ENCODE measurements around the gene ATPAF2. TPM values are rescaled to one million over a fixed set of nuclear protein-coding genes. Genes with fewer than 3 reads are reported as not detected.

The ATPAF2 gene
- polyA plus RNA-seq, 2 of the 4 experiments (the other 2 are of a cell fraction), result 20.0 to 21.4 TPM

- POLR2A ChIA-PET, result no interaction called here
- no peaks in the 10 kb centered on the region for H3K9me3 ChIP-seq
- DNase-seq (ENCODE audit: low read depth in 1 of 2, low spot score in 1 of 2), result no peak
- peaks cover 11% of the 10 kb centered on the region; the same call in 2 of the 3 replicates for H3K4me1 ChIP-seq
- no peak overlapping the region for H3K27ac ChIP-seq
- 90% methylated on average over 8 of the region's 8 CpGs for WGBS (ENCODE audit: missing lambda C conversion rate)
- H3K4me2 ChIP-seq, result no peak overlapping the region
- no peak overlapping the region for H3K4me3 ChIP-seq
- no peak for FAIRE-seq
- TF ChIP-seq HEYL (CRISPR knock-in tag; IDR thresholded peaks at IDR 0.05) (no peak), MAX (IDR thresholded peaks at IDR 0.05) (no peak), NPAS2 (CRISPR knock-in tag; IDR thresholded peaks at IDR 0.05; ENCODE audit: borderline replicate concordance) (no peak), MAFK (IDR thresholded peaks at IDR 0.05; ENCODE audit: partially characterized antibody) (no peak), RCOR1 (IDR thresholded peaks at IDR 0.05; ENCODE audit: low read depth, low read length) (no peak), FOSB (CRISPR knock-in tag; IDR thresholded peaks at IDR 0.05) (no peak), EHMT2 (IDR thresholded peaks at IDR 0.05; ENCODE audit: low read depth) (no peak), ZSCAN20 (CRISPR knock-in tag; IDR thresholded peaks at IDR 0.05) (no peak), RAD21 (conservative IDR thresholded peaks at IDR 0.05 in 1 of 2, IDR thresholded peaks at IDR 0.05 in 1 of 2) (no peak), PHF8 (IDR thresholded peaks at IDR 0.05; ENCODE audit: borderline replicate concordance, low read depth) (no peak)
- ATAC-seq, result no peak
- CTCF ChIA-PET, result interaction anchor here (0.6 to 2.9 kb wide), 12 partner anchors 10 to 369 kb away, joined by 3 to 25 read pairs (median 4); no protein-coding TSS in a partner anchor
These were observed 9.9 kb downstream of the ATPAF2 start for GRCh38 chr17:18028952-18029540.

GRCh38 chr17:18028114-18028951 is 10.6 kb downstream of the ATPAF2 start:
- Histone ChIP-seq H3K4me3 (no peak overlapping the region), H3K4me1 (peaks cover 11% of the 10 kb centered on the region; the same call in 2 of the 3 replicates), H3K27ac (no peak overlapping the region), H3K4me2 (no peak overlapping the region), H3K9me3 (no peaks in the 10 kb centered on the region)
- ATAC-seq (no peak), FAIRE-seq (no peak), DNase-seq (ENCODE audit: low read depth in 1 of 2, low spot score in 1 of 2) (no peak)
- WGBS (ENCODE audit: missing lambda C conversion rate), result 84% methylated on average over 11 of the region's 11 CpGs
- no peak for TF ChIP-seq FOXS1 (CRISPR knock-in tag; IDR thresholded peaks at IDR 0.05)
- no peak for TF ChIP-seq CHD2 (IDR thresholded peaks at IDR 0.05; ENCODE audit: low read length, partially characterized antibody)
- TF ChIP-seq TP53 (CRISPR knock-in tag; IDR thresholded peaks at IDR 0.05), result no peak
- CTCF ChIA-PET, result interaction anchor here (0.6 to 2.9 kb wide), 13 partner anchors 8 to 369 kb away, joined by 3 to 25 read pairs (median 4); no protein-coding TSS in a partner anchor
- POLR2A ChIA-PET, result no interaction called here

- ATAC-seq (no peak), FAIRE-seq (no peak), DNase-seq (ENCODE audit: low read depth in 1 of 2, low spot score in 1 of 2) (no peak)
- ChIA-PET CTCF (interaction anchor here (1.0 to 7.6 kb wide), 8 partner anchors 20 to 207 kb away, joined by 3 to 51 read pairs (median 5); no protein-coding TSS in a partner anchor), POLR2A (no interaction called here)
- Histone ChIP-seq H3K27ac (no peak overlapping the region), H3K4me2 (no peak overlapping the region), H3K9me3 (no peaks in the 10 kb centered on the region), H3K4me3 (no peak overlapping the region), H3K4me1 (peaks cover 11% of the 10 kb centered on the region; the same call in 2 of the 3 replicates)
- no peak for TF ChIP-seq RAD21 (conservative IDR thresholded peaks at IDR 0.05 in 1 of 2, IDR thresholded peaks at IDR 0.05 in 1 of 2)
- no peak for TF ChIP-seq SREBF2 (IDR thresholded peaks at IDR 0.05)
- TF ChIP-seq TFCP2L1 (CRISPR knock-in tag; IDR thresholded peaks at IDR 0.05), result no peak
- no peak for TF ChIP-seq HOXB5 (CRISPR knock-in tag; IDR thresholded peaks at IDR 0.05)
- TF ChIP-seq USF2 (IDR thresholded peaks at IDR 0.05), result no peak
- no peak for TF ChIP-seq CBX8 (IDR thresholded peaks at IDR 0.05)
- no peak for TF ChIP-seq KDM1A (IDR thresholded peaks at IDR 0.05; ENCODE audit: low read depth)
- no peak for TF ChIP-seq BCL3 (IDR thresholded peaks at IDR 0.05)
- TF ChIP-seq JUNB (IDR thresholded peaks at IDR 0.05), result no peak
- TF ChIP-seq POLR2AphosphoS2 (conservative IDR thresholded peaks at IDR 0.05; ENCODE audit: low read length), result no peak
- TF ChIP-seq HOXA7 (CRISPR knock-in tag; IDR thresholded peaks at IDR 0.05), result no peak
- no peak for TF ChIP-seq RNF2 (IDR thresholded peaks at IDR 0.05; ENCODE audit: borderline replicate concordance, low read depth)
- TF ChIP-seq NR3C1 (IDR thresholded peaks at IDR 0.05), result no peak
- no peak for TF ChIP-seq MAZ (IDR thresholded peaks at IDR 0.05; ENCODE audit: borderline replicate concordance, low read depth, low read length)
- no peak for TF ChIP-seq RARB (CRISPR knock-in tag; IDR thresholded peaks at IDR 0.05)
- TF ChIP-seq ZC3H11A (IDR thresholded peaks at IDR 0.05), result no peak
- no peak for TF ChIP-seq FOXS1 (CRISPR knock-in tag; IDR thresholded peaks at IDR 0.05)
- WGBS (ENCODE audit: missing lambda C conversion rate), result 94% methylated on average over 6 of the region's 6 CpGs
These were observed 11.7 kb downstream of the ATPAF2 start for GRCh38 chr17:18027280-18027679.
